ENCODE results near the gene ZNF254. TPM values are rescaled to one million over a fixed set of nuclear protein-coding genes. Genes with fewer than 3 reads are reported as not detected.
A peak's percentile ranks its signal among the peaks of the same experiment; 100 is the strongest.
"Not testable (repeated sequence)": the region's sequence is repeated elsewhere in the genome, so short reads cannot be mapped to it uniquely, and the experiment has no call there.

ZNF254 gene
- 1 to 10 TPM; 3.9 to 4.2 TPM for polyA plus RNA-seq

GRCh38 chr19:24086974-24087595, at the start of gene ZNF254:
Gene ZNF254 (plus strand): TSS chr19:24087187. CDS start chr19:24087308, 121 bp downstream.
- peak within 1 kb of the TSS; percentile 77 to 87 for H3K4me3 ChIP-seq (ENCODE audit: low read depth in 1 of 2, low read length in 2 of 2)
- WGBS, 2 donors = 1 to 5% methylated on average over 22 to 23 of the region's 23 CpGs

GRCh38 chr19:24040621-24041020, 46.4 kb upstream of the ZNF254 start:
- H3K4me3 ChIP-seq (ENCODE audit: low read depth in 1 of 2, low read length in 2 of 2) = no peak overlapping the region
- no peaks in the 10 kb centered on the region for H3K27me3 ChIP-seq (ENCODE audit: control insufficient read depth in 1 of 2, insufficient read depth in 2 of 2, low read length in 2 of 2)
- H3K36me3 ChIP-seq (ENCODE audit: control insufficient read depth in 2 of 2, insufficient read depth in 2 of 2, low read length in 1 of 2) = peaks cover 3 to 5% of the 10 kb centered on the region in 2 donors
- WGBS, 2 donors = 97 to 98% methylated on average over 3 of the region's 3 CpGs
- H3K4me1 ChIP-seq (ENCODE audit: control insufficient read depth in 2 of 2, insufficient read depth in 2 of 2, low read length in 1 of 2) = no peaks in the 10 kb centered on the region
- no peak overlapping the region for H3K27ac ChIP-seq (ENCODE audit: low read depth in 2 of 2, low read length in 1 of 2)
- no peaks in the 10 kb centered on the region for H3K9me3 ChIP-seq (ENCODE audit: control insufficient read depth in 2 of 2, insufficient read depth in 1 of 2, low read depth in 1 of 2, low read length in 1 of 2)

More at GRCh38 chr19:24086974-24087595, at the start of gene ZNF254:
- Histone ChIP-seq H3K27me3 (ENCODE audit: control insufficient read depth in 1 of 2, insufficient read depth in 2 of 2, low read length in 2 of 2) (no peaks in the 10 kb centered on the region), H3K36me3 (ENCODE audit: control insufficient read depth in 2 of 2, insufficient read depth in 2 of 2, low read length in 1 of 2) (peaks cover 0 to under 1% of the 10 kb centered on the region in 2 donors), H3K4me1 (ENCODE audit: control insufficient read depth in 2 of 2, insufficient read depth in 2 of 2, low read length in 1 of 2) (no peaks in the 10 kb centered on the region), H3K9me3 (ENCODE audit: control insufficient read depth in 2 of 2, insufficient read depth in 1 of 2, low read depth in 1 of 2, low read length in 1 of 2) (no peaks in the 10 kb centered on the region), H3K27ac (ENCODE audit: low read depth in 2 of 2, low read length in 1 of 2) (peak within 1 kb of the TSS; percentile 71 to 88)

GRCh38 chr19:24041326-24041725, 45.7 kb upstream of the ZNF254 start:
- H3K27me3 ChIP-seq (ENCODE audit: control insufficient read depth in 1 of 2, insufficient read depth in 2 of 2, low read length in 2 of 2); H3K9me3 ChIP-seq (ENCODE audit: control insufficient read depth in 2 of 2, insufficient read depth in 1 of 2, low read depth in 1 of 2, low read length in 1 of 2); H3K4me1 ChIP-seq (ENCODE audit: control insufficient read depth in 2 of 2, insufficient read depth in 2 of 2, low read length in 1 of 2); H3K4me3 ChIP-seq (ENCODE audit: low read depth in 1 of 2, low read length in 2 of 2); H3K27ac ChIP-seq (ENCODE audit: low read depth in 2 of 2, low read length in 1 of 2); H3K36me3 ChIP-seq (ENCODE audit: control insufficient read depth in 2 of 2, insufficient read depth in 2 of 2, low read length in 1 of 2): not testable (repeated sequence)
- WGBS, 2 donors = 94 to 98% methylated on average over 12 to 23 of the region's 32 CpGs

- Histone ChIP-seq H3K9me3 (ENCODE audit: control insufficient read depth in 2 of 2, insufficient read depth in 1 of 2, low read depth in 1 of 2, low read length in 1 of 2) (no peaks in the 10 kb centered on the region), H3K27me3 (ENCODE audit: control insufficient read depth in 1 of 2, insufficient read depth in 2 of 2, low read length in 2 of 2) (no peaks in the 10 kb centered on the region), H3K36me3 (ENCODE audit: control insufficient read depth in 2 of 2, insufficient read depth in 2 of 2, low read length in 1 of 2) (peaks cover 7 to 24% of the 10 kb centered on the region in 2 donors), H3K4me1 (ENCODE audit: control insufficient read depth in 2 of 2, insufficient read depth in 2 of 2, low read length in 1 of 2) (no peaks in the 10 kb centered on the region), H3K4me3 (ENCODE audit: low read depth in 1 of 2, low read length in 2 of 2) (no peak overlapping the region), H3K27ac (ENCODE audit: low read depth in 2 of 2, low read length in 1 of 2) (no peak overlapping the region)
- 85 to 91% methylated on average over 1 of the region's 1 CpG for WGBS, 2 donors
These were observed 40.4 kb upstream of the ZNF254 start for GRCh38 chr19:24046550-24046949.

GRCh38 chr19:24048261-24048660, 38.7 kb upstream of the ZNF254 start:
- Histone ChIP-seq H3K36me3 (ENCODE audit: control insufficient read depth in 2 of 2, insufficient read depth in 2 of 2, low read length in 1 of 2) (peaks cover 7 to 31% of the 10 kb centered on the region in 2 donors), H3K4me1 (ENCODE audit: control insufficient read depth in 2 of 2, insufficient read depth in 2 of 2, low read length in 1 of 2) (no peaks in the 10 kb centered on the region), H3K4me3 (ENCODE audit: low read depth in 1 of 2, low read length in 2 of 2) (no peak overlapping the region), H3K27ac (ENCODE audit: low read depth in 2 of 2, low read length in 1 of 2) (no peak overlapping the region), H3K9me3 (ENCODE audit: control insufficient read depth in 2 of 2, insufficient read depth in 1 of 2, low read depth in 1 of 2, low read length in 1 of 2) (no peaks in the 10 kb centered on the region), H3K27me3 (ENCODE audit: control insufficient read depth in 1 of 2, insufficient read depth in 2 of 2, low read length in 2 of 2) (no peaks in the 10 kb centered on the region)
- WGBS, 2 donors = 93 to 96% methylated on average over 10 of the region's 10 CpGs

GRCh38 chr19:24049537-24049936, 37.5 kb upstream of the ZNF254 start:
- H3K36me3 ChIP-seq (ENCODE audit: control insufficient read depth in 2 of 2, insufficient read depth in 2 of 2, low read length in 1 of 2) = peaks cover 7 to 30% of the 10 kb centered on the region in 2 donors
- H3K4me3 ChIP-seq (ENCODE audit: low read depth in 1 of 2, low read length in 2 of 2) = no peak overlapping the region
- H3K27ac ChIP-seq (ENCODE audit: low read depth in 2 of 2, low read length in 1 of 2) = no peak overlapping the region
- peaks cover 0 to 2% of the 10 kb centered on the region in 2 donors for H3K4me1 ChIP-seq (ENCODE audit: control insufficient read depth in 2 of 2, insufficient read depth in 2 of 2, low read length in 1 of 2)
- WGBS, 2 donors = 96 to 100% methylated on average over 1 of the region's 1 CpG
- no peaks in the 10 kb centered on the region for H3K27me3 ChIP-seq (ENCODE audit: control insufficient read depth in 1 of 2, insufficient read depth in 2 of 2, low read length in 2 of 2)
- no peaks in the 10 kb centered on the region for H3K9me3 ChIP-seq (ENCODE audit: control insufficient read depth in 2 of 2, insufficient read depth in 1 of 2, low read depth in 1 of 2, low read length in 1 of 2)

GRCh38 chr19:24051516-24051915, 35.5 kb upstream of the ZNF254 start:
- Histone ChIP-seq H3K9me3 (ENCODE audit: control insufficient read depth in 2 of 2, insufficient read depth in 1 of 2, low read depth in 1 of 2, low read length in 1 of 2) (no peaks in the 10 kb centered on the region), H3K36me3 (ENCODE audit: control insufficient read depth in 2 of 2, insufficient read depth in 2 of 2, low read length in 1 of 2) (peaks cover 7 to 35% of the 10 kb centered on the region in 2 donors), H3K27ac (ENCODE audit: low read depth in 2 of 2, low read length in 1 of 2) (peak overlapping the region in 1 of 2 donors; percentile 57), H3K4me1 (ENCODE audit: control insufficient read depth in 2 of 2, insufficient read depth in 2 of 2, low read length in 1 of 2) (peaks cover 0 to 2% of the 10 kb centered on the region in 2 donors), H3K27me3 (ENCODE audit: control insufficient read depth in 1 of 2, insufficient read depth in 2 of 2, low read length in 2 of 2) (no peaks in the 10 kb centered on the region), H3K4me3 (ENCODE audit: low read depth in 1 of 2, low read length in 2 of 2) (no peak overlapping the region)
- 89 to 92% methylated on average over 4 of the region's 4 CpGs for WGBS, 2 donors

GRCh38 chr19:24052811-24053210, 34.2 kb upstream of the ZNF254 start:
- no peak overlapping the region for H3K27ac ChIP-seq (ENCODE audit: low read depth in 2 of 2, low read length in 1 of 2)
- peaks cover 0 to 2% of the 10 kb centered on the region in 2 donors for H3K4me1 ChIP-seq (ENCODE audit: control insufficient read depth in 2 of 2, insufficient read depth in 2 of 2, low read length in 1 of 2)
- WGBS, 2 donors = 81 to 83% methylated on average over 3 of the region's 3 CpGs
- H3K36me3 ChIP-seq (ENCODE audit: control insufficient read depth in 2 of 2, insufficient read depth in 2 of 2, low read length in 1 of 2) = peaks cover 7 to 36% of the 10 kb centered on the region in 2 donors
- no peak overlapping the region for H3K4me3 ChIP-seq (ENCODE audit: low read depth in 1 of 2, low read length in 2 of 2)
- no peaks in the 10 kb centered on the region for H3K27me3 ChIP-seq (ENCODE audit: control insufficient read depth in 1 of 2, insufficient read depth in 2 of 2, low read length in 2 of 2)
- no peaks in the 10 kb centered on the region for H3K9me3 ChIP-seq (ENCODE audit: control insufficient read depth in 2 of 2, insufficient read depth in 1 of 2, low read depth in 1 of 2, low read length in 1 of 2)

GRCh38 chr19:24053601-24054000, 33.4 kb upstream of the ZNF254 start:
- Histone ChIP-seq H3K4me1 (ENCODE audit: control insufficient read depth in 2 of 2, insufficient read depth in 2 of 2, low read length in 1 of 2) (peaks cover 0 to 2% of the 10 kb centered on the region in 2 donors), H3K9me3 (ENCODE audit: control insufficient read depth in 2 of 2, insufficient read depth in 1 of 2, low read depth in 1 of 2, low read length in 1 of 2) (no peaks in the 10 kb centered on the region), H3K4me3 (ENCODE audit: low read depth in 1 of 2, low read length in 2 of 2) (no peak overlapping the region), H3K36me3 (ENCODE audit: control insufficient read depth in 2 of 2, insufficient read depth in 2 of 2, low read length in 1 of 2) (peaks cover 7 to 34% of the 10 kb centered on the region in 2 donors), H3K27me3 (ENCODE audit: control insufficient read depth in 1 of 2, insufficient read depth in 2 of 2, low read length in 2 of 2) (no peaks in the 10 kb centered on the region), H3K27ac (ENCODE audit: low read depth in 2 of 2, low read length in 1 of 2) (peak overlapping the region; percentile 8 to 64)
- WGBS, 2 donors = 86 to 90% methylated on average over 4 of the region's 4 CpGs

Data from esophagus (tissue), 2 donors.